OCI-LY7 (cell line): ENCODE measurements around the gene SLC35B4.

ENCODE experiments used
- CTCF ChIP-seq: fragments of 200-600 bp; sonication (generic); conservative IDR thresholded peaks from 2 replicates; pipeline ENCODE4 v1.5.1; 2014; ENCODE audit warnings: mild to moderate bottlenecking, antibody characterized with exemption, low read length, moderate library complexity, mixed read lengths
- EZH2phosphoT487 ChIP-seq: fragments of 200-600 bp; sonication (generic); IDR thresholded peaks from 2 replicates; pipeline ENCODE4 v1.6.1; 2018; ENCODE audit warnings: low read depth, borderline replicate concordance, mild to moderate bottlenecking, mixed run types, antibody characterized with exemption, low read length, moderate library complexity, mixed read lengths

DNA sequence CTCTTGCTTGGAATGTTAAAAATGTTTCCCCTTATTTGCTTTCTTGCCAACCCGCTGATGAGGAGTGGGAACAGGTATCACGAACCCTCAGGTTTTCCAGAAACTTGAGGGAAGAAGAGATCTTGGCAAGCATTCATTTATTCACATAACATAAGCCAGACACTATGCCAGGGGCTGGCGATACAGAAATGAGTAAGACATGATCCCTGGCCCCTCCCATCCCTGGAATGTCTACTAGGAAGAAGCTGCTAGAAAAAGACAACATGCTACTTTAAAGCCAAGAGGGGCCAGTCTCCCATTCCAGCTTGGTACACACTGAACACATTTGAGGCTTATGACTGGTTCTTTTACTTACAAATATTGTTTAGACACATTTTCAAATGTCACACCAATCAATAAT lies 26.4 kb downstream of the SLC35B4 start:
- TF ChIP-seq CTCF (no peak), EZH2phosphoT487 (no peak)
